GM23338 (cell line): ENCODE measurements around the gene ENDOU. TPM values are rescaled to one million over a fixed set of nuclear protein-coding genes. Genes with fewer than 3 reads are reported as not detected.

Experiments used
- ATAC-seq: fragments of 200-7000 bp; cut with Tn5 transposase; 3 replicates; pipeline ENCODE4 v1.9.1; 2020
- DNase-seq: peaks from one replicate; pipeline ENCODE4 v3.0.0-alpha.2; 2015; ENCODE audit warnings: low spot score
- H2AFZ ChIP-seq: fragments of 200-600 bp; sonication (generic); 2 replicates; pipeline ENCODE4 v1.8.0; 2016; ENCODE audit warnings: antibody characterized with exemption, mild to moderate bottlenecking, moderate library complexity
- H3F3A ChIP-seq: fragments of 200-600 bp; sonication (generic); replicated peaks from 2 replicates; pipeline ENCODE4 v1.8.0; 2017; ENCODE audit warnings: antibody characterized with exemption, mixed run types, low read depth
- H3K27ac ChIP-seq: fragments of 200-600 bp; sonication (generic); 2 replicates; pipeline ENCODE4 v1.6.1; 2016; ENCODE audit warnings: low read depth
- H3K27me3 ChIP-seq: fragments of 200-600 bp; sonication (generic); 2 replicates; pipeline ENCODE4 v1.8.0; 2016; ENCODE audit warnings: mild to moderate bottlenecking, mixed run types, moderate library complexity; ENCODE audit not compliant: insufficient read depth
- H3K36me3 ChIP-seq: fragments of 200-600 bp; sonication (generic); 2 replicates; pipeline ENCODE4 v1.8.0; 2016; ENCODE audit warnings: mild to moderate bottlenecking; ENCODE audit not compliant: insufficient read depth
- H3K4me1 ChIP-seq: fragments of 200-600 bp; sonication (generic); 2 replicates; pipeline ENCODE4 v1.8.0; 2016; ENCODE audit warnings: mild to moderate bottlenecking, moderate library complexity; ENCODE audit not compliant: insufficient read depth
- H3K4me2 ChIP-seq: fragments of 200-600 bp; sonication (generic); 2 replicates; pipeline ENCODE4 v1.7.1; 2017; ENCODE audit warnings: mixed run types
- H3K4me3 ChIP-seq: fragments of 200-600 bp; sonication (generic); 2 replicates; pipeline ENCODE4 v1.6.1; 2016; ENCODE audit warnings: mixed run types
- H3K79me2 ChIP-seq: fragments of 200-600 bp; sonication (generic); replicated peaks from 2 replicates; pipeline ENCODE4 v1.8.0; 2017; ENCODE audit warnings: mild to moderate bottlenecking; ENCODE audit not compliant: insufficient read depth
- H3K9me2 ChIP-seq: fragments of 200-600 bp; sonication (generic); 2 replicates; pipeline ENCODE4 v1.8.0; 2017; ENCODE audit not compliant: insufficient read depth
- H4K20me1 ChIP-seq: fragments of 200-600 bp; sonication (generic); replicated peaks from 2 replicates; pipeline ENCODE4 v1.8.0; 2017; ENCODE audit warnings: mild to moderate bottlenecking; ENCODE audit not compliant: insufficient read depth
- H3K27ac Mint-ChIP-seq: 2 replicates; pipeline ENCODE4 v1.8.0; 2020; ENCODE audit warnings: inconsistent platforms, mild to moderate bottlenecking, moderate library complexity, mixed read lengths
- H3K27me3 Mint-ChIP-seq: 3 replicates; pipeline ENCODE4 v1.8.0; 2022; ENCODE audit warnings: low read depth, mild to moderate bottlenecking, moderate library complexity, mixed read lengths, inconsistent platforms; ENCODE audit not compliant: insufficient read depth, poor library complexity
- H3K36me3 Mint-ChIP-seq: 3 replicates; pipeline ENCODE4 v1.8.0; 2021; ENCODE audit warnings: low read depth, mild to moderate bottlenecking, inconsistent platforms, moderate library complexity, mixed read lengths
- H3K4me1 Mint-ChIP-seq: 3 replicates; pipeline ENCODE4 v1.8.0; 2020; ENCODE audit warnings: mild to moderate bottlenecking, inconsistent platforms, mixed read lengths
- H3K4me3 Mint-ChIP-seq: 3 replicates; pipeline ENCODE4 v1.8.0; 2021; ENCODE audit warnings: moderate library complexity, mild to moderate bottlenecking, inconsistent platforms, mixed read lengths
- H3K9me3 Mint-ChIP-seq: 3 replicates; pipeline ENCODE4 v1.8.0; 2020; ENCODE audit warnings: moderate library complexity, mild to moderate bottlenecking, inconsistent platforms, mixed read lengths
- CTCF ChIP-seq, 2 experiments: fragments of 200-600 bp in 1 of 2; sonication (generic) in 1 of 2; conservative IDR thresholded peaks; 2 replicates each; pipeline versions ENCODE4 v1.5.1 to v1.6.1; 2016 to 2017; ENCODE audit warnings: antibody characterized with exemption in 2 of 2, low read depth in 2 of 2, mild to moderate bottlenecking in 2 of 2, moderate library complexity in 1 of 2
- ETS1 ChIP-seq: IDR thresholded peaks from 2 replicates; pipeline ENCODE4 v1.6.1; 2016; ENCODE audit warnings: antibody characterized with exemption
- EZH2phosphoT487 ChIP-seq: fragments of 200-600 bp; sonication (generic); IDR thresholded peaks from one replicate; pipeline ENCODE4 v1.8.1; 2018; ENCODE audit warnings: antibody characterized with exemption; ENCODE audit not compliant: unreplicated experiment
- JUNB ChIP-seq: IDR thresholded peaks from one replicate; pipeline ENCODE4 v1.6.1; 2016; ENCODE audit warnings: antibody characterized with exemption; ENCODE audit not compliant: unreplicated experiment
- NANOG ChIP-seq: IDR thresholded peaks from 2 replicates; pipeline ENCODE4 v1.6.1; 2016; ENCODE audit warnings: antibody characterized with exemption, borderline replicate concordance
- REST ChIP-seq: IDR thresholded peaks from one replicate; pipeline ENCODE4 v1.6.1; 2018; ENCODE audit warnings: antibody characterized with exemption; ENCODE audit not compliant: unreplicated experiment
- STAT1 ChIP-seq: IDR thresholded peaks from one replicate; pipeline ENCODE4 v1.6.1; 2016; ENCODE audit warnings: antibody characterized with exemption; ENCODE audit not compliant: unreplicated experiment
- ZNF114 ChIP-seq: fragments of 250-450 bp; sonication (Bioruptor Pico); IDR thresholded peaks from 2 replicates; pipeline ENCODE4 v1.5.0; 2020; ENCODE audit warnings: mild to moderate bottlenecking, moderate library complexity
- ZNF331 ChIP-seq: fragments of 250-450 bp; sonication (Bioruptor Pico); IDR thresholded peaks from 2 replicates; pipeline ENCODE4 v1.5.0; 2020; ENCODE audit warnings: low read depth, mild to moderate bottlenecking, moderate library complexity
- ZNF462 ChIP-seq: fragments of 250-450 bp; sonication (Bioruptor Pico); IDR thresholded peaks from 2 replicates; pipeline ENCODE4 v1.5.0; 2020; ENCODE audit warnings: mild to moderate bottlenecking, moderate library complexity
- polyA plus RNA-seq: library from polyadenylated mRNA; unstranded; fragments of >200 nt; fragmentation: Nextera tagmentation; extraction: Ambion mirVana; gene quantifications from 2 replicates; pipeline ENCODE4 v1.2.1, GENCODE V29; 2016
- total RNA-seq: library from RNA; depleted of rRNA; stranded (reverse); fragments of >200 nt; shearing (Covaris generic); gene quantifications from 2 replicates; pipeline ENCODE4 v1.2.3, GENCODE V29; 2014

ENDOU gene
- total and polyA plus RNA-seq, 2 experiments from 2014 or later: not detected

- Histone ChIP-seq H3F3A (no peaks in the 10 kb centered on the region), H3K27ac (no peak overlapping the region), H2AFZ (no peak overlapping the region), H3K27me3 (no peaks in the 10 kb centered on the region), H3K4me3 (no peak overlapping the region), H3K36me3 (no peaks in the 10 kb centered on the region), H3K4me1 (peaks cover 16% of the 10 kb centered on the region; the same call in 1 of the 2 replicates), H4K20me1 (no peaks in the 10 kb centered on the region), H3K79me2 (no peaks in the 10 kb centered on the region), H3K9me2 (no peaks in the 10 kb centered on the region), H3K4me2 (no peak overlapping the region)
- Mint-ChIP-seq H3K36me3 (no peaks in the 10 kb centered on the region), H3K27me3 (peaks cover 14% of the 10 kb centered on the region), H3K4me3 (no peak overlapping the region), H3K9me3 (no peaks in the 10 kb centered on the region), H3K27ac (no peak overlapping the region), H3K4me1 (peaks cover 27% of the 10 kb centered on the region)
- ATAC-seq (no peak), DNase-seq (no peak)
- TF ChIP-seq NANOG (no peak), REST (no peak), JUNB (no peak), CTCF (conservative IDR thresholded peaks at IDR 0.05; ENCODE audit: low read depth in 2 of 2) (no peak), ZNF331 (CRISPR knock-in tag) (no peak), ZNF114 (CRISPR knock-in tag) (no peak)
Observed at GRCh38 chr12:47736216-47736615, 10.9 kb upstream of the ENDOU start.

GRCh38 chr12:47735649-47736048 is 10.4 kb upstream of the ENDOU start:
- no peak overlapping the region for H2AFZ ChIP-seq
- H3K36me3 ChIP-seq: no peaks in the 10 kb centered on the region
- H3K9me2 ChIP-seq: no peaks in the 10 kb centered on the region
- DNase-seq: no peak
- no peaks in the 10 kb centered on the region for H3K27me3 ChIP-seq
- H3K27ac Mint-ChIP-seq: no peak overlapping the region
- no peak overlapping the region; the same call in 1 of the 2 replicates for H3K27ac ChIP-seq
- no peaks in the 10 kb centered on the region for H3F3A ChIP-seq
- no peak overlapping the region for H3K4me3 Mint-ChIP-seq
- no peak for ATAC-seq
- peaks cover 14% of the 10 kb centered on the region for H3K27me3 Mint-ChIP-seq
- H3K4me2 ChIP-seq: peak overlapping the region; percentile 15; the same call in 1 of the 2 replicates
- no peaks in the 10 kb centered on the region for H4K20me1 ChIP-seq
- H3K9me3 Mint-ChIP-seq: no peaks in the 10 kb centered on the region
- H3K4me1 Mint-ChIP-seq: peaks cover 26% of the 10 kb centered on the region
- H3K4me1 ChIP-seq: peaks cover 16% of the 10 kb centered on the region; the same call in 1 of the 2 replicates
- H3K36me3 Mint-ChIP-seq: no peaks in the 10 kb centered on the region
- H3K4me3 ChIP-seq: no peak overlapping the region
- H3K79me2 ChIP-seq: no peaks in the 10 kb centered on the region
- TF ChIP-seq ETS1 (no peak), EZH2phosphoT487 (no peak), ZNF114 (CRISPR knock-in tag) (no peak), ZNF462 (CRISPR knock-in tag) (no peak), ZNF331 (CRISPR knock-in tag) (no peak), STAT1 (no peak)
